Suprapubic skin (tissue), 4 donors: ENCODE data around the gene DNAAF9. TPM values are rescaled to one million over a fixed set of nuclear protein-coding genes. Genes with fewer than 3 reads are reported as not detected.

Source experiments
- DNase-seq, 2 donors: peaks; one replicate each; pipeline ENCODE4 v3.0.0-alpha.2; 2019; ENCODE audit warnings: low spot score in 2 of 2
- H3K27ac ChIP-seq: fragments of 200-600 bp; sonication (generic); one replicate; pipeline ENCODE4 v1.5.1; 2019
- H3K27me3 ChIP-seq: fragments of 200-600 bp; sonication (generic); one replicate; pipeline ENCODE4 v1.5.1; 2019
- H3K36me3 ChIP-seq: fragments of 200-600 bp; sonication (generic); one replicate; pipeline ENCODE4 v1.5.1; 2019
- H3K4me1 ChIP-seq: fragments of 200-600 bp; sonication (generic); one replicate; pipeline ENCODE4 v1.5.1; 2019
- H3K4me3 ChIP-seq: fragments of 200-600 bp; sonication (generic); one replicate; pipeline ENCODE4 v1.5.1; 2019; ENCODE audit warnings: mild to moderate bottlenecking
- H3K9me3 ChIP-seq: fragments of 200-600 bp; sonication (generic); one replicate; pipeline ENCODE4 v1.5.1; 2019
- CTCF ChIP-seq, 2 donors: fragments of 200-600 bp in 1 of 2; fragments of 450-650 bp in 1 of 2; sonication (generic) in 1 of 2; IDR thresholded peaks; one replicate each; pipeline ENCODE4 v1.5.1; 2016 to 2019; ENCODE audit warnings: antibody characterized with exemption in 2 of 2, mild to moderate bottlenecking in 1 of 2, moderate library complexity in 1 of 2
- EP300 ChIP-seq: sonication (generic); formaldehyde crosslinking; IDR thresholded peaks from one replicate; pipeline ENCODE4 v1.6.1; 2017; ENCODE audit warnings: antibody characterized with exemption
- POLR2A ChIP-seq, 2 donors: fragments of 450-650 bp; IDR thresholded peaks; one replicate each; pipeline ENCODE4 v1.6.1; 2017; ENCODE audit warnings: antibody characterized with exemption in 2 of 2, mild to moderate bottlenecking in 2 of 2, moderate library complexity in 2 of 2
- POLR2AphosphoS5 ChIP-seq, 3 donors: sonication (generic); formaldehyde crosslinking; IDR thresholded peaks; one replicate each; pipeline ENCODE4 v1.6.1; 2017; ENCODE audit warnings: antibody characterized with exemption in 3 of 3
- WGBS: methylation state at CpG from one replicate; pipeline ENCODE4 v1.1.5; 2018; 5-methylcytosine and 5-hydroxymethylcytosine counted together
- total RNA-seq, 4 donors: library from RNA; depleted of rRNA; stranded (reverse); fragments of >200 nt; gene quantifications; one replicate each; pipeline ENCODE4 v1.1.0, GENCODE V29; 2016

DNAAF9 gene
- total RNA-seq, 4 donors from 2014 or later = 8.0 to 20.9 (median 11.3) TPM

- WGBS = 94% methylated on average over 6 of the region's 6 CpGs
- Histone ChIP-seq H3K9me3 (no peaks in the 10 kb centered on the region), H3K36me3 (no peaks in the 10 kb centered on the region), H3K27me3 (no peaks in the 10 kb centered on the region), H3K27ac (no peak overlapping the region), H3K4me3 (no peak overlapping the region), H3K4me1 (peaks cover 42% of the 10 kb centered on the region)
- TF ChIP-seq POLR2AphosphoS5 (IDR thresholded peaks at IDR 0.05) (no peak), CTCF (IDR thresholded peaks at IDR 0.05) (no peak), EP300 (no peak), POLR2A (IDR thresholded peaks at IDR 0.05) (no peak)
- no peak for DNase-seq
Observed at GRCh38 chr20:3402453-3402852, 5.0 kb downstream of the DNAAF9 start.

- no peaks in the 10 kb centered on the region for H3K27me3 ChIP-seq
- no peak for DNase-seq
- H3K4me1 ChIP-seq = peaks cover 25% of the 10 kb centered on the region
- H3K4me3 ChIP-seq = no peak overlapping the region
- no peak overlapping the region for H3K27ac ChIP-seq
- H3K9me3 ChIP-seq = no peaks in the 10 kb centered on the region
- 83% methylated on average over 4 of the region's 4 CpGs for WGBS
- TF ChIP-seq POLR2AphosphoS5 (IDR thresholded peaks at IDR 0.05) = no peak
- no peak for TF ChIP-seq CTCF (IDR thresholded peaks at IDR 0.05)
- TF ChIP-seq POLR2A (IDR thresholded peaks at IDR 0.05) = no peak
- no peak for TF ChIP-seq EP300
- H3K36me3 ChIP-seq = no peaks in the 10 kb centered on the region
Observed at GRCh38 chr20:3400260-3401155, 7.0 kb downstream of the DNAAF9 start.

GRCh38 chr20:3398681-3399252 is 8.7 kb downstream of the DNAAF9 start:
- H3K4me1 ChIP-seq = peaks cover 17% of the 10 kb centered on the region
- 69% methylated on average over 1 of the region's 1 CpG for WGBS

GRCh38 chr20:3396492-3396891 is 11.0 kb downstream of the DNAAF9 start:
- 93% methylated on average over 2 of the region's 2 CpGs for WGBS

More at GRCh38 chr20:3398681-3399252, 8.7 kb downstream of the DNAAF9 start:
- H3K36me3 ChIP-seq = no peaks in the 10 kb centered on the region
- TF ChIP-seq EP300 (no peak), CTCF (IDR thresholded peaks at IDR 0.05) (no peak), POLR2AphosphoS5 (IDR thresholded peaks at IDR 0.05) (no peak), POLR2A (IDR thresholded peaks at IDR 0.05) (no peak)
- no peak overlapping the region for H3K27ac ChIP-seq
- H3K4me3 ChIP-seq = no peak overlapping the region
- H3K27me3 ChIP-seq = no peaks in the 10 kb centered on the region
- H3K9me3 ChIP-seq = no peaks in the 10 kb centered on the region
- no peak for DNase-seq

GRCh38 chr20:3392756-3393155 is 14.7 kb downstream of the DNAAF9 start:
- WGBS = 84% methylated on average over 1 of the region's 1 CpG
- H3K4me3 ChIP-seq = no peak overlapping the region
- no peaks in the 10 kb centered on the region for H3K36me3 ChIP-seq
- no peak overlapping the region for H3K27ac ChIP-seq
- no peaks in the 10 kb centered on the region for H3K9me3 ChIP-seq
- TF ChIP-seq EP300 = no peak
- TF ChIP-seq POLR2AphosphoS5 (IDR thresholded peaks at IDR 0.05) = no peak
- TF ChIP-seq CTCF (IDR thresholded peaks at IDR 0.05) = no peak
- no peak for TF ChIP-seq POLR2A (IDR thresholded peaks at IDR 0.05)
- H3K27me3 ChIP-seq = no peaks in the 10 kb centered on the region
- DNase-seq = no peak
- H3K4me1 ChIP-seq = peaks cover 7% of the 10 kb centered on the region

More at GRCh38 chr20:3396492-3396891, 11.0 kb downstream of the DNAAF9 start:
- H3K27me3 ChIP-seq = no peaks in the 10 kb centered on the region
- H3K4me1 ChIP-seq = peaks cover 17% of the 10 kb centered on the region
- TF ChIP-seq POLR2A (IDR thresholded peaks at IDR 0.05) (no peak), EP300 (no peak)
- no peak overlapping the region for H3K4me3 ChIP-seq
- no peak overlapping the region for H3K27ac ChIP-seq
- H3K36me3 ChIP-seq = no peaks in the 10 kb centered on the region
- DNase-seq = no peak
- no peaks in the 10 kb centered on the region for H3K9me3 ChIP-seq
